GM21619 (cell line): ENCODE results near the gene WDR77.
A peak's percentile ranks its signal among the peaks of the same experiment; 100 is the strongest.

Experiments used
- ATAC-seq: cut with Tn5 transposase; IDR thresholded peaks from one replicate; pipeline ENCODE4 v1.9.1; 2021; ENCODE audit not compliant: unreplicated experiment

The WDR77 gene

DNA sequence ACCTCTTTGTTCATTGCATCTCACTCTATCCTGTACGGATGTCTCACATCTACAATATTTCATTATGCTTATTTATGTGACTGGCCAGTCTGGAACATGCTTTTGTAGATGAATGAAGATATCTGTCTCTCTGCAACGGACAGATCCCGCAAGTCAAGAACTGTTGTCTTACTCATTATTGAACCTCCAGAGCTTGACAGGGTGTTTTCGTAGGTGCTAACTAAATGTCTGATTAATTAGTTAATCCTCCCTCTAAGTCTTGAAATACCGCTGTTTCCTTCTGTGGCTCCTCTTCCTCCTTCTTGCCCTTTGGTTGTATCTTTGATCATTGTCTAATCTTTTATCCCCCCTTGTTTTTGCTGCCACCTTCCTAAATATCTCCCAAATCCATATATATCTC lies 21.5 kb upstream of the WDR77 start:
- no peak for ATAC-seq

GRCh38 chr1:111469539-111469938 lies 20.5 kb upstream of the WDR77 start:
- ATAC-seq: no peak

DNA sequence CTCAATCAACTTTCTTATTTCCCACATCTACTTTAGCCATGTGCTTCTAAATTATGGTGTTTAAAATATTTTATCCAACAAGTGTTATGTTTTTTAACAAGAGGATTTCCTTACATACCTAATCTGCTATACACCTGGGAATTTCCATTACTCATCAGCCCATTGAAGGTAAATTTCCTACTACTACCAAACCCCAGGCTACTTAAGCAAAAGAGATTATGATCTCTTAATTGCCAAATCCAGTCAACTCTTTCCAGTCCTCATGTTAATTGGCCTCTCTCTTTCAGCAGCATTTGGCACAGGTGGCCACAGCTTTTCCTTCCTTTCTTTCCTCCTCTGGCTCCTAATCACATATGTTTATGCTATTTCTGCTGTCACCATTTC lies 19.7 kb upstream of the WDR77 start:
- no peak for ATAC-seq

- no peak for ATAC-seq
Observed at GRCh38 chr1:111467865-111468716, 19.0 kb upstream of the WDR77 start.

DNA sequence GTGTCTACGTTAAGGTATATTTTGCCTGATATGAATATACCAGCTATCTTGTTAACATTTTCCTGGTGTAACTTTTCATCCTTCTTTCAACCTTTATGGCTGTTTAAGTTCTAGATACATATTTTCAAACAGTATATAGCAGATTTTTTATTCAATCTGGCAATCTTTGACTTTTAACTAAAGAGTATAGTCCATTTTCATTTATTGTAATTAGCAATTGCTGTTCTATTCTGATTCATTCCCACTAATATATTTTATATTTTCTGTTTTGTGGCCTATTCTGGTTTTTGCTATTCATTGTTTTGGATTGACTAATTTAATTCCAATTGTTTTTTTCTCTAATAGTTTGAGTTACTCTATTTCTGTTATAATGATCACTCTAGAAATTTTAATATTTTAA lies 17.4 kb upstream of the WDR77 start:
- ATAC-seq: no peak

- no peak for ATAC-seq
Observed at GRCh38 chr1:111465754-111466153, 16.7 kb upstream of the WDR77 start.

DNA sequence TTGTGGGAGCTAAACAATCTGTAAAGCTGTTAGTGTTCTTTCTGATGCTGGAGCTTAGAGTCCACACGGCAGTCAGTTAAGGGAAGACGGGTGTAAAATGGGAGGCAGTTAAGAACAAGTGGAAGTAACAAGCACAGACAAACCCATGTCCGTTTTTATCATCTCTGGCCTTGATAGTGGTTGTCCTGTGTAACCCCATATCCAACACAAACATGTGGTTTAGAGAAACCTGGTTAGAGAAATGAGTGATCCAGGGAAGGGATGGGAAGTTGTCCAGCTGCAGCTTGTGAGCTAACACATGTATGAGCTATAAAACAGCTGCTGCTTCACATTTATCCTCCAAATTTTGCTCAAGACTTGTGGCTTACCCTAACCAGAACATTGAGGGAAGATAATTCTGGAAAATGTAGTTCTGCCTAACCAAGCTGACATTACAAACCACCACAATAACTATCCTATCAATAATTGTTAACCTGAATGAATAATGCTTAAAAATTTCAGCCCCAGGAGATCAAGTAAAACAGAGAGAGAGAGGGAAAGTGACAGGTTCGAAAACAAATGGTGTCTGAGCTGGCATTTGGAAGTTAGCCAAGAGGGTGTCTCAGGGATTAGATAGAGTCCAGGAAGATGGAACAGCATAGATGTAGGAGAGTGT lies 14.1 kb upstream of the WDR77 start:
- ATAC-seq: no peak

GRCh38 chr1:111462370-111463028 lies 13.4 kb upstream of the WDR77 start:
- no peak for ATAC-seq

- no peak for ATAC-seq
Observed at GRCh38 chr1:111461765-111462164, 12.7 kb upstream of the WDR77 start.

DNA sequence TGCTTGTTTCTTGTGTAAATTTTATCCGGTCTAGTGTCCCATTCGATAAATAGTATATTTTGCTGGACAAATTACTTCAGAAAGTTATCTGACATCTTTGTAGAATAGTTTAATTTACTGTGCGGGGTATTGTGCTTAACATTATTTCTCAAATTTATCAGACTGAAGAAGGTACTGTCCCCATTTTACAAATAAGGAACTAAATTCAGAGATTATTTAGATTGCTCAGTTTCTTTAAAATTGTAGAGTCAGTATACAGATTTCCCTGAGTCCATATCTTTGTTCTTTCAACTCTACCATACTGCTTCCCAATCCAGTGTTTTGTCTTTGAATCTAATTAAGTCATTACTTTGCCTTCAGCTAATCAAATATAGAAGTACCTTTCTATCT lies 6.6 kb upstream of the WDR77 start:
- no peak for ATAC-seq

- ATAC-seq: peak; percentile 53
Observed at GRCh38 chr1:111454859-111455641, 6.0 kb upstream of the WDR77 start.

DNA sequence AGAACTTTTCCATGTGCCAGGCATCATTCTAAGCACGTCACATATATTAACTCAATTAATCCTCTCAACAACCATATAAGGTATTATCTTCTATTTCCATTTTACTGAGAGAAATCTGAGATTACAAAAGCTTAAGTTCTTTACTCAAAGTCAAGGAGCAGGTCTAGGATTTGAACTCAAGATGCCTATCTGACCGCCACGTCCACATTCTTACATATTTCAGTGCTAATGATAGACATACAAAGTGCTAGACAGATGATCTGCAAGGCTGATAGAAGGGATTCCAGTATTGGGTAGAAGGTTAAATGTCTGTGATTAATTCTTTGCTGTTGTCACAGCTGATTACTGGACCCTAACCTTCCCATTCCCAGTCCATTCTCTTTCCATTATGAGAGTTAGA lies 4.7 kb upstream of the WDR77 start:
- no peak for ATAC-seq

- no peak for ATAC-seq
Observed at GRCh38 chr1:111452581-111452980, 3.5 kb upstream of the WDR77 start.

GRCh38 chr1:111450185-111450584 lies 1.1 kb upstream of the WDR77 start:
- no peak for ATAC-seq

DNA sequence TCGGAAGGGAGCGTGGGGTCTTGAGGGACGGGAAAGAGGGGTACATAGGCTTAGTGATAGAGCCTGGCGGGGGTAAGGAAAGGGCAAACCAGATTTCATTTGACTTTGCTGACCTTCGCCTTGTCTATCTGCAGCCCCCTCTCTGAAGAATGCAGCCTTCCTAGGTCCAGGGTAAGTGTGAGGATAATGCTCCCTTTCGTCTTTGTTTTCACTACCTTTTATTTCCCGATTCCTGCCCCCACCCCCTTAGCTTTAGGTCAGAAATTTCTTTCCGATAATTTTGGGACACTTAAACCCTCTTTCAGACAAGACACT lies 604 bp upstream of the WDR77 start:
- no peak for ATAC-seq

GRCh38 chr1:111448482-111448917 lies 556 bp downstream of the WDR77 start:
- peak; percentile 29 for ATAC-seq

DNA sequence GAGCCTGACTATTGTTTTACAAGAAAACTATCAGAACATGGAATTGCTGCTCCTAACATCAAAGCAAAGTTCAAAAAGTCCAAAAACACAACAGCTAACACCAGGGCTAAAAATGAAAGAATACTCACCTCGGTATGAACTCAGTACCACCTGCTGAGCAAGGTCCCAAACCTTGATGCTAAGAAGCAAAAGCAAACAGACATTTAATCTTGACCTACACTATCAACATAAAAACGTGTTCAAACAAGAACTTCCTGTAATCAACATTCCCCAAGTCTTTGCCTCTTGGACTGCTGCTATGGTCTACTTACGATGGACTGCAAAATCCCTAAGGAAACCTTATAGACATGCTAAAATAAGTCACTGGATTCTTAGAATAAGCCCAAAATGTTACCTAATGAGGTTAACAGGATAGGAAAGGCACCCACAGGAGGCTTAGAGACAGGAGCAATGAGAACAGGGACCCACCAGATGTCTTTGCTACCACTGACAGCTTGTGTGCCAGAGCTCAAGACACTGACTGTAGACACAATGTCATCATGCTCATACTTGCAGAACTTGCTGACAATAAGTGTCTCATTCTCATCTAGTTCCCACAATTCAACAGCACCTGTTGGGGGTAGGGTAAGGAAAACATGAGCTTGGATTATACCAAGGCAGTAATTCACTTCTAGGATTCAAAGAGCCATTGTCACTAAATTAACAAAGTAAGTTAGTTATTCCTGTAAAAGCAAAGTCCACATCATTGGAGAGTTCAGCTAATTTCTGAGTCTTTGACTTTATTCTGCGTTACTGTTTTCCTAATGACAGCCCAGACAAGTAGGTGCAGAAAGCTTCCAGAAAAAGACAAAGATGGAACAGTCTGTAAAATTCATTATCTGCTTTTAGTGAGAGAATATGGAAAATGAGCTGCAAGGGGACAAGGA lies 1.8 kb downstream of the WDR77 start:
- ATAC-seq: no peak

DNA sequence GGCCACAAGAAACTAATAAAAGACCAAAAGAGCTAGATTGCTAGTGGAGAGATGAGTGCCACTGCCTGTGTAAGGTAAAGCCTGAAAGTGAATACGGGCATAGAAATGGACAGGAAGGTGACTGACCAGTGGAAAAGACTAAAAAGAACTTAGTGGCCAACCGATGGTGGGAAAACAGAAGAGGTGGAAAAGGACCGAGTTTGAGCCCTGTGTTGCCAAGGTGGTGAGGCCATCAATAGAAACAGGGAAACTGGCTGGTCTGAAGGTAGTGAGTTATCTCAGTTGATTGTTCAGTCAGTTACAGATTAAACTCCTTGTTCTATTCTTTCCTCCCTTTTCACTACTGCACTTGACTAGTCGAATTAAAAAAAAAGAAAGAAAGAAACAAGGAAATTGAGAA lies 2.5 kb downstream of the WDR77 start:
- ATAC-seq: no peak

- no peak for ATAC-seq
Observed at GRCh38 chr1:111444031-111444430, 5.0 kb downstream of the WDR77 start.

- no peak for ATAC-seq
Observed at GRCh38 chr1:111442457-111442856, 6.6 kb downstream of the WDR77 start.
